T-helper 1 cell treated with Interleukin-12 subunit alpha and Interleukin-12 subunit beta and Interleukin-4 antibody, amounts not matched to agents 30 ng/mL and 1 ng/mL, for 36 hours (primary cell): ENCODE measurements around the gene MBP. TPM values are rescaled to one million over a fixed set of nuclear protein-coding genes. Genes with fewer than 3 reads are reported as not detected.

Source experiments
- intact Hi-C: fragments of 100-400 bp; cut with micrococcal nuclease; formaldehyde crosslinking; loops from one replicate; pipeline ENCODE4 v1.15.1; 2024
- total RNA-seq: library from RNA; stranded (reverse); gene quantifications from 2 replicates; pipeline ENCODE4 v1.2.3, GENCODE V29; 2022

MBP gene
- total RNA-seq, 1 donor from 2014 or later: 92.0 TPM

DNA sequence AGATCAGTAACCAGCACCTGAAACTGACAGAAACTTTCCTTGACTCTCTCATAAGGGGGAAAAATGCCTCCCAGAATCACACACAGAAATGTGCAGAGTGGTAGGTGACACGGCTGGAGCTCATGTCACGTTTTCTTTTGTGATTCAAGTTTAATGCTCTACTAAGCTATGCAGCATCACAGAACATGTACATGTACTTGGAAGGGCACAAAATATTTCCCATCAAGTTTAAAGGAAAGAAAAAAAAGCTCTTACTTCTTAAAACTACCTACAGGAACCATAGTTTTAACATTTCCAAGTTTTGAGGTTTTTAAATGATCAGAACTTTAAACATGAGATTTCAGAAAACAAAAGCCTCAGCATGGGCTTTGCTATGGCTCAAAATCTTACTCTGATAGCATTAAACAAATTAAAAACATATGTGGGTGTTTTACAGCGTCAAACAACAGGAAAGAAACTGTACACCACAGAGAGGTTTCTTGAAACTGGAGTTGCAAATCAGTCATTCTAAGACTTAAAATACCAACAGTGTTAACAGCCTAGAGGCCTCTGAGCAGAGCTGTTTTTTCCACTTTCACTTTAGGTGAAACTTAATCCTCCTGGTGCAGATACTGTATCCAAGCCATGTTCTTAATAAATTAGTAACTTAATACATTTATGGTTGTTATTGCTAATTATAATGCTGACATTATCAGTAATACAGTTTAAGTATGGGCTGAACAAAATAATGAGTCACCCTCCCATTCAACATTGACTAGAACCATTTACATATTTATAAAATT lies 30.1 kb downstream of the MBP start:
- intact Hi-C loops: loop anchor here (1.0 to 10.0 kb wide), 9 partner anchors 22 to 608 kb away; partner anchors contain the start of gene ZNF516

DNA sequence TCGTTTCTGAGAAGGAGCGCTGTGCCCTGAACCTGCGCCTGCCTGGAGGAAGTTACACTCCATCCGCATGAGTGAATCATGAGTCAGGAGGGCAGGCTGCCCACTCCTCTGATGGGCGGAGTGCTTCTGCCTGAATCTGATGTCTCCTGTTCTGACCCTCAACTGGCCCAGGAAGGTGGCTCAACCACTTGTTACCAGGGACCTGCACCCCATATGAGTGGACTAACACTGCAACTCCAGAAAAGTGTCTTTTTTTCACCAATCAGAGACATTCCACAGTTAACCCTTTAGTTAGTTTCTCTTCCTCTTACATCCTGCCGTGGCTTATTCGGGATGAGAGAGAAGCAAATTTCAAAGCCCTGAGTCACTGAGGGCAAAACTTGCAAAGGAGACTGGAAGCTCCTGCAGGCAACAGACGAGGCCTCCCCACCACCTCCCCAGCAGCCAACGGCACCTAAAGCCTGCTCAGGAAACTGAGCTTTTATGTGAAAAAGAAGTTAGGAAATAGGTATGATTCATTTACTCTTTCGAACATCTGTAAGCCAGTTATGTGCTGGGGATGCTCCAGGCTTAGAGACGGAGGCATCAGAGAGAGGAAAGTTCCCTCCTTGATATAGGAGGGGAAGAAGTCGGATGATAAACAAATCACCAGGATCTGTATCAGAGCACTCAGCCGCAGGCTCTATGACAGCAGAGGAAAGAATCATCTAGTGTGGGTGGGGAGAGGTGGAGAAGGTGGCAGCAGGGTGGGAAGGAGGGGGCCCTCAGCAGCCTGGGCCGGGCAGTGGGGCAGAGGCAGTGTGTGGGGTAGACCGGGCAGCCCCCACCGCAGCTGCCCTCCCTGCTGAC lies 30.9 kb downstream of the MBP start:
- intact Hi-C loops: loop anchor here (1.0 to 10.0 kb wide), 9 partner anchors 23 to 607 kb away; partner anchors contain the start of gene ZNF516

DNA sequence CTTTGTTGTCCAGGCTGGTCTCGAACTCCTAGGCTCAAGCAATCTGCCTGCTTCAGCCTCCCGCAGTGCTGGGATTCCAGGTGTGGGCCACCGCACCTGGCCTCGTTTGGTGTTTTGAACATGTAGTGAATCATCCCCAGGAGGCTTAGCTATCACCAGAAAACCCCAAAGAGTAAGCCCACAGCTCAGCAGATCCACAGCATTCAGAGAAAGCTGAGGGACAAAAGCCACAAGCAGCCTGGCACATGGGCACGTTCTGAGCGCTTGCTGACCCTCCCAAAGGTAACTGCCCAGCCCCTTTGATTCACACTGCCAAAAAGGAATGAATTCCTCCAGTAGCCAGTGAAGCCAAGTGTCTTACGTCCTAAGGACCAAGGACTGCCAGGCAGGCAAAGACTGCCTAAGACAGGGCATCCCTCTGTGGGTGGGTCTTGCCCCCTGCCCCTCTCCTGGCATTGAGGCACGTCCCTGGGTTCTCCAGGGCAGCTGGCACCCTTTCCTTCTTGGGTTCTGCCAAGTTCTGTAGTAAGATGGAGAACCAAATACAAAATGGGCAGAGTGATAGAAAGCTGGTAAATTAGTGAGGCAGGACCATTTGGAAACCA lies 31.7 kb downstream of the MBP start:
- intact Hi-C loops: loop anchor here (1.0 to 10.0 kb wide), 2 partner anchors 7 to 606 kb away; partner anchors contain the start of gene ZNF516

DNA sequence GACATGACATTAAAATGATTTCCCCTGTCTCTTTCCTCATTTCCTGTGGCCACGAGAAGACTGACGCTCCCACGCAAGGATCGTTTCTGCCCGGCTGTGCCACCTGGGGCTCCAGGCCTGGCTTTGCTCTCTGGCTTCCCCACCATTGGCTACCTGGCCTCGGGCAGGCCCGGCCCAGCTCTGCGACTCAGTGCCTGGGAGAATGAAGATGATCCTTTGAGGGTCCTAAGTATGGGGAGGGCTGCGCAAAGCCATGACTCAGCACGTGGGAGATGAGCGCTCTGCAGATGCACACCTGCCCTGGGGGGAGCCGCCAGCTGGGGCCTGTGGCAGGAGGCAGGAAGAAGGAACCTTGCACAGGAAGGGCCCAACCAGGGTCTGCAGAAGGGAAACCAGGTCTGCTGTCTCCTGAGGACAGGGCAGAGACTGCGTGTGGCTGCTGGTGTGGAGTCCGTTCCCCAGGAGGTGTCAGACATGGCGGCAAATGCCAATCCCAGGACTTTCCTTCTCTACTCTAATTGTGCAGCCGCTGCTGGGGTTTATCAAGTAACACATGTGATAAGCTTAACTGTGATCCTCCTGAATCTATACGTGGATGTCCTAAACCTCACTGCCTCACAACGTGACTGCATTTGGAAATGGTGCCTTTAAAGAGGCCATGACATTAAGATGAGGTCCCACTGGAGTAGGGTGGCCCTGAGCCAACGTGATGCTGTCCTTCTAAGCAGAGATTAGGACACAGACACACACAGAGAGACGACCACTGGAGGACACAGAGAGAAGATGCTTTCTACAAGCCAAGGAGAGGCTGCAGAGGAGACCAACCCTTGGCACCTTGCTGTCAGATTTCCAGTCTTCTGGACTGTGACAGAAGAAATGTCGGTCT lies 32.9 kb downstream of the MBP start:
- intact Hi-C loops: loop anchor here (1.0 to 10.0 kb wide), 2 partner anchors 9 to 605 kb away; partner anchors contain the start of gene ZNF516

DNA sequence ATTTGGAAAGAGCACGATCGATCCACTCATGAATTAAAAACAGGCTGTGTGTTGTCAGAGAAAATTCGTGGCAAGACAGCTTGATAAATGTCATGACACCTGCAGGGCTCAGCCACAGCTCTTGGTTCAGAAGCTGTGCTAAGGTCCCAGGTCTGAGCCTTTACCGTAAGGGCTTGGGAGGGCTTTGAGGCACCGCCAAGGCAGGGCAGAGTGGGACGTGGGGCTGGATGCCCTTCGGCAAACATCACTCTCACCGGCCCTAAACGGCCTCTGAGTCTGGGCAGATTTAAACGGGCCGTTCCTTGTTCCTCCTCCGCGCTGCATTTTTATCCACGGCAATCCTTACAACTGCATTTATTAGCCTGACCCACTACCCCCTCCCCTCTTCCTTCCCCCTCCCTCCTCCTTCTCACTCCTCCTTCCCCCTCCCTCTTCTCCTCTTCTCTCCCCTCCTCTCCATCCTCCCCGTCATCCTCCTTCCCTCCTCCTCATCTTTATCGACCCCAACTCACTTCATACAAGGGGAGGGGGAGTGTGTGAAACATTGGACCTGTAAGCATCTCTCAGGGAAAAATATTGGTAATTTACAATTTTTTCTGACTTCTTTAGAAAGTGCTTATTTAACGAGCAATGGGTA lies 33.9 kb downstream of the MBP start:
- intact Hi-C loops: no loop called here

DNA sequence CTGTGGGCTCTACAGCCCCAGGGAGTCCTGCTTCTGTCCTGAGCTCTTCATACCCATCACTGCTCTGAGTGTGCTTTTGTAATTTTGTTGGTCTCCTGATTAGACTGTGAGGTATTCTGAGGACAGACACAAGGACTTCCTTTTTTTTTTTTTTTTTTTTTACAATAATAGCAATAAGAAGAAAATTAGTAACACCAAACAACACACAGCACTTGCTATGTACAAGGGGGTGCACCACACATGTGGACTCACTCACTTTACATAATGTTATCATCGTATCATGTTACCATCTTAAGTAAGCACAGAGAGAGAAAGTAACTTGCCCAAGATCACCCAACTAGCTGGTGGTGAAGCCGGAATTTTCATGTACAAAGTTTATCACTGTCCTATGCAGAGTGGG lies 34.6 kb downstream of the MBP start:
- intact Hi-C loops: no loop called here

DNA sequence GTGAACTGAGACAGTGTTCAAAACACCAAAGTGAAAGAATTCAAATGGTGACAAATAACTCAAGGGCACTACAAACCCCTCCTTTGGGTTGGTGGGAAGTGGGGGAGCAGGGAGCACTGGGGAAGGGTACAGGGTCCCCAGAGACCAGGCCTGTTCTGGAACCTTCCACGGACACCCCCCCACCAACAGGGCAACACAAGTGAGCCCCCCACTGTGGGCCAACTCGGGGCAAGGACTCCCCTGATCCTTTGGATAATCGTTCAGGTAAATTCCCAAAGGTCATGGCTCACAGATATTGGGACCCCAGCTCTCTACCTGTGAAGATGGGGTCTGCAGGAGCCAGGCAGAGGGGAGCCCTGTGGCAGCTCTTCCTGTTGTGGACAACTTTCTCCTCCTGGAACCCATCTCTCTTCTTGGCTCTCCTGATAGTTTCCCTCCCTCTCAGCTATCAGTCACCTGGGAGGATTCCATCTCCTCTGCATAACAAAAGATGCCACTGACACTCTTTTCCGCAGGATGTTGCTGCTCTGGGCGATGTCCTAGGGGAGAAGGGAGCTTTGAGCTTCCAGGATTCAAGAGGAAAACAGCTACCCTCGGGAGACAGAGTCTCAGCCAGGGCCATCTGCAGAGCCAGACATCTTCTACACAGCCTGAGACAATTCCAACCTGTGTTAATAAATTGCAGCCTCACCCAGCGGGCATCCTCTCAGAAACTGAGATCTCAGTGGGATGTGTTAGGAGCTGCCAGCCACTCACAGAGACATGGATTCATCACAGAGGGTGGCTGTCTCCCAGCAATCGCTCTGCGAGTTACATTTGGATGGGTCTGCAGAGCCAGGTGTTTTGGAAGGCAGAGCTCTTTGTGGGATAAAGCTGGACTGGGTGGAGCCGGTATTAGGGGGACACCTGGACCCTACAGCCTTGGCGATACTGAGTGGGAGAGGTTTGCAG lies 35.4 kb downstream of the MBP start:
- intact Hi-C loops: no loop called here

DNA sequence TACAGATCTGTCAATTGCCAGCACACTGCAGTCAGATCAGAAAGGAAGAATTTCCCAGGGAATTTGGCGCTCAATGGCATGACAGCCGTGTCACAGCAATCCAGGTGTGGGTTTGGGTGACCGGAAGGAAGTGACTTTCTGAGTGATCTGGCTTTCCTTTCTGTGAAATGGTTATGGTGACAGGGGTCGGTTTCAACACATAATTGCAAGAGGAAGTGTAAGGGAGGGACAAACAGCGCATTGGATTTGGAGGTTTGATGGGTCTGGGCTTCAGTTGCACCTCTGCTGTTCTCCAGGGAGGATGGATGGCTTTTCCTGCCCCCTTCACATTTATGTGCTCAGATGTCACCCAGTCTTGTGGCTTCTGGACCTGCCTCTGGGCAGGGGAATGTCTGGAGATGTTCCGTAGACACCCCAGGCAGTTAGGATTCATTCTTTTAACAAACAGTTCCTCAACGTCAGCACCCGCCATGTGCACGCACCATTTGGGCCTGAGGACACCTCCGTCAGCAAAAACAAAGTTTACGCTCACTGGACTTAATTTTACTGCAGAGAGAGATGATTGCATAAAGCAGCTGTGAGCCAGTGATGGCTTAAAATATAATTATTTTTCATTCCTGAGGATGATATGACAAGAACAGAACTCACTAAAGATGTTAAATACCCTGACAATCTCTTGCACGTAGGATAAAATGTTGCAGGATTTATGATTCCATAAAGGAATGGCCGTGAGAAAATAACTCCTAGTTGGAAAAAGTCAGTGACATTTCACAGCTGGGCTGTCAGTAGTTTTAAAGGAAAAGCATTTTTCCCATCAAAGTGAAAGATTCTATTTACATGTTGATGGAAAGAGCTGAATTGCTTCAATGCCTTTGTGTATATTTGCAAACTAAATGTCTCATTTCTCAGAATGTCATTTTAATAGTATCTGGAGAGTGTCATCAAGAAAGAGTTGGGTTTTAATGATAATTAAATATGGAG lies 36.9 kb downstream of the MBP start:
- intact Hi-C loops: no loop called here

DNA sequence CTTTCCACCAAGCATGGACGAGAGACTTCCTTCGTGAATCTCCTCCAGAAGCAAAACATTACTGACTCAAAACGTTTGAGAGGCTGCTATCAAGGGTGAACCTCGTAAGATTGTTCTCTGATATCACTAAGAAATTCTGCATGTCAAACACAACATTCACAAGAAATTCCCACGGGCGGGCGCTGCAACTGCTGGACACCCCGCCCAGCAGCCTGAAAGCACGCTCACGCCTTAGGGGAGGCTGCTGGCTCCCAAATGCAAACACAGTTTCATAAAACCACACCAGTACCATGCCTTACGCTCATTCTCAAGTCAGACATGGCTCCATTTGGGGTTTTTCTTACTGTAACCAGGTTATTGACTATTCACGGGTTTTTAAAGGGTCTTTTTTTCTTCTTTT lies 39.0 kb downstream of the MBP start:
- intact Hi-C loops: no loop called here

DNA sequence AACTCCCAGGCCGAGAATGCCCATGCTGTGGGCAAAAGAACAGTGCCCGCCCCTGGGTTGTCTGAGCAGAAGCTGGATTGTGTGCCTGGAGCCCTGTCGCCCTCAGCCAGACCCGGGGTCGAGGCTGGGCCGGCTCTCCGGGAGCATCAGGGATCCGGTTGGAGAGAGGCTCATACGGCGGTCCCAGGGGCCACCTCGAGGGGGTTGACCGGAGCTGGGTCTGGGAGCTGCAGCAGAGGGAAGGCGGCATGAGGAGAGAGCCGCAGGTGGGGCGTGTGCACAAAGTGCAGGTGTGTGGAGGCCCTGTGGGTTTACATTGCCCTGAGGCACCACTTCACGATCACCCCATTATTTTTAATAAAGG lies 39.5 kb downstream of the MBP start:
- intact Hi-C loops: no loop called here

DNA sequence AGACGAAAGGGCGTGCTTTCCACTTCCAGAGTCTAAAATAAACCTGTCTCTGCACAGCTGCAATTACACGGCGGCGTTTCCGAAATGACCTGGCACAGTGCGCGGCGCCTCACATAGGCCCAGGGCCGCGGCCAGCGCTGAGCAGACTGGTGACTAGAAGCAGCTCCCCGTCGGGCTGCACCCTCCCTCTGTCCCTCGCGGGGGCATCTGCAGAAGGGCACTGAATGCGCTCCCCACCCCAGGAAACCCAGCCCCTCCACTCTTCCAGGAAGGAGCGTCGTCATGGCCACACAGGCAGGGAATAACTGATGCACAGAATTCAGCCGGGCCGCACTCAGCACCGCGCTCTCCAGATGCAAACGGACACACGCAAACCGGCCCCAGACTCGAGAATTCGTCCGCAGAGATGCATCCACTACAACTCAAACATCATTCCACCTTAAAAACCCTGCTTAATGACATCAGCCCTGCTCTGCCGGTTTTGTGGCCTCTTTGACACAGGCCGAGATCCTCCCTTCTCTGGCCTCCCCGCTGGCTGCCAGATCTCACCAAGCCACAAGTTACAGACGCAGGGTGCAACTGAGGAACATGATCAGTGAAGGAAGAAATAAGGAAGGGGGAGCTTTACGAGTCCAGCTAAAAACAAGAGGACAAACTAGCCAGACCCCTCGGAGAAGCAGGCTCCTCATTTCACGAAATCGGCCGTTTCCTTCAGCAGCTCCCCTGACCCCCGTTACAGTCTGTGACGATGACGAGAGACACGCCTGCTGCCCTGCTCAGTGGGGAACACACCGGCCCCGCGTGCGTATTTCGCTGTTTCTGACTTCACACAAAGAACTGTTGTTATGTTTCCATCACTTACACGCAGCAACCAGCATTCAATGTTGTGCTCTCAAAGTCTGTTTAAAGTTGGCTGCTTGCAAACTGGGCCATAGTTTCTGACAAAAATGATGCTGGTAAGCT lies 40.2 kb downstream of the MBP start:
- intact Hi-C loops: no loop called here

DNA sequence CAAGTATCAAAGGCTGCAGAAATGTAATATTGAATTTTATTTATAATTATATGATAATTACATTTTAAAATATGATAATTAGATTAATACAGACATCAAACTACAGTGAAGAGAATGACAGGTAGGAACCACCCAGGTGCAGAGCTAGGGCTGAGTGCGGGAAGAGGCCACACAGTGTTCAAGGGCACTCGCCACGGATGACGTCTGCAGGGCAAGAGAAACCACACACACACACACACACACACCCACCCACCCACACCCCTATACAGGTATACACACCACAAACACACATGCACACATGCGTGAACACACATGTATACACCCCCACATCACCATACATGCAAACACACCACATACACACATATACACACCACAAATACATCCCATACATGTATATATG lies 41.2 kb downstream of the MBP start:
- intact Hi-C loops: no loop called here

DNA sequence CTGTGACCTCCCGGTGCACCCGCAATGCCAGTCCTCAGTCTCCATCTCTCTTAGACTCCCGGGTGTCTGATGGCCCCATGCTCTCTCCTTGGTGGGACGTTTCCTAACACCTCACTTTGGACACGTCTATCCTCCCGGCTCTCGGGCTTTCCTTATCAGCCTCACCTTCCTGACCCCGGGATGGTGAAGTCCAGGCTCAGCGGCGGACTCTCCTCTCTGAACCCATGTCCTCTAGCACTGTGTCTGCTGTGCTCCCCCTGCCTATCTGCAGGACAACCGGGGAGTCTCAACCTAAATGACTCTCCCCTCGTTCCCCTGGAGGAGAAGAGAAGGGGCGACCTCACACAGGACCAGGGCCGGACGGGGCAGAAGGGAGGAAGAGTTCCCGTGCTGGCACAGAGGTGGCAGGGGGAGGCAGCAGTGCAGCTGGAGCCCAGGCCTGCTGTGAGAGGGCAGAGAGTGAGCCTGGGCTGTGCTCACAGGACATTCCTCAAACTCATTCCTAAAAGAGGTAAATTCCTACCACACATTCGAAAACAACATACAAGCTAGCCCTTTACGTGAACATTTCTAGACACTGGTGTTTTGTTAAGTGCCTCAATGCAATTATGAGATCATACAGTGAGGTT lies 41.9 kb downstream of the MBP start:
- intact Hi-C loops: no loop called here

DNA sequence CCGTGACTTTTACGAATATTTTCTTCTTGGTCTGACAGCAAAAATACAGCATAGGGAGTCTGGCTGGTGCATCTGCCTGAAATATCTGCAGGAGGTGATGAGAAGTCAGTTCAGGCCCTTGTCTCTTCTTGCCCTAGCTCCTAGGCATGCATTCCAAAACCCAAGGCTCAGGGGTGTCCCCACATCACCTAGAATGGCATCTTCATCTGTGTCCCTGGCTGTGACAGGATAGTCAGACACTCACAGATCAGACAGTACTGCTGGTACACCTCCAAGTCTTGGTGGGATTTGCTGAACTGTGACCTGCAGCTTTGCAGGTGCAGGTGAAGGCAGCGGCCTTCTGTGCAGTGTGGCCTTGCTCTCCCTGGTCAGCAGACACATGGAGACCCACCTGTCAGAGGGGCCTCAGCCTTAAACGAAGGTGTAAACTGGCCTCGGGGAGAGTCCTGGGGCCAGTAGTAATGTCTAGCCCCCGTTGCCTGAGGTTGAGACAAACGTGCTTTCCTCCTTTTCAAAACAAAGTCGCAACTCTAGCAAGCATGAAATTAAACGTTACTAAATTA lies 42.8 kb downstream of the MBP start:
- intact Hi-C loops: no loop called here

DNA sequence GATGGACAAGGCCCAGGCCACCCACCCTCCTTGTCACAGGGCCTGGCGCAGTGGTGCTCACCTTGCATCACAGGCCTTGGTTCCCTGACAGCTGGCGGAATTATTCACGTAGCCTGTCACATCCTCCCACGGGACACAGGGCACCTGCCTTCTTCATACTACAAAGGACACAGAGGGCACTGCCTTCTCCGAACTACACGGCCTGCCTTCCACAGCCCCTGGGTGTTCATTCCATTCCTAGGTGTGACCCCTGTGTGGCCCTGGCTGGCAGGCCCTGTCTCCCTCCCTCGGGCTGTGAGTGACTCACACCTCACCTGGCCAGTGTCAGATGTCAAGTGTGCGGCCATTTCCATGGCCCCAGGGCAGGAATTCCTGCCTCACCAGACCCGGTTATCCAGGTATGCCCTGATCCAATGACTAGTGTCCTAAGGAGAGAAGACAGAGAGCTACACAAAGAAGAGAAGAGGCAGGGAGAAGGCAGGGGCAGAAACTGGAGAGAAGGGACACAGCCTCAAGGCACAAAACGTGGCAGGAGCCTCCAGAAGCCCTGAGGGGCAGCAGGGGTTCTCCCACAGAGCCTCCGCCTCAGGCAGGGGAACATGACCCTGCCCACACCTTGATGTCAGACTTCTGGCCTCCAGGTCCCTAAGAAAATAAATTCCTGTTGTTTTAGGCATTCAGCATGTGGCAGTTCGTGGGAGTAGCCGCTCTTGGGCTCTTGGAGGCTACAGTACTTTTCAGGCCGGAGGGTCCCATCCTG lies 43.4 kb downstream of the MBP start:
- intact Hi-C loops: no loop called here
